ENCODE results near the gene PCDHB13.
"Not testable (repeated sequence)": the region's sequence is repeated elsewhere in the genome, so short reads cannot be mapped to it uniquely, and the experiment has no call there.

GRCh38 chr5:141214583-141214982, 864 bp downstream of the PCDHB13 start:
- TF ChIP-seq SMC3 (IDR thresholded peaks at IDR 0.05; ENCODE audit: low read depth, low read length); CTCF (conservative IDR thresholded peaks at IDR 0.05; ENCODE audit: low read depth, low read length); BHLHE40 (IDR thresholded peaks at IDR 0.05; ENCODE audit: low read depth, low read length); FOS (IDR thresholded peaks at IDR 0.05; ENCODE audit: low read depth, low read length): not testable (repeated sequence)
